GM21576 (cell line): ENCODE measurements around the gene POLR2E.

Source experiments
- ATAC-seq: cut with Tn5 transposase; IDR thresholded peaks from one replicate; pipeline ENCODE4 v1.9.1; 2021; ENCODE audit warnings: mild to moderate bottlenecking, moderate library complexity; ENCODE audit not compliant: unreplicated experiment

The POLR2E gene

GRCh38 chr19:1082165-1082927 lies 12.8 kb downstream of the POLR2E start:
- no peak for ATAC-seq

- ATAC-seq = no peak
Measured at GRCh38 chr19:1081301-1082164, 13.6 kb downstream of the POLR2E start.

GRCh38 chr19:1080360-1081161 lies 14.6 kb downstream of the POLR2E start:
- ATAC-seq = no peak

GRCh38 chr19:1079566-1080111 lies 15.5 kb downstream of the POLR2E start:
- no peak for ATAC-seq

- no peak for ATAC-seq
Measured at GRCh38 chr19:1076951-1077350, 18.2 kb downstream of the POLR2E start.

GRCh38 chr19:1076046-1076386 lies 19.2 kb downstream of the POLR2E start:
- ATAC-seq = no peak

GRCh38 chr19:1074544-1075283 lies 20.5 kb downstream of the POLR2E start:
- peak; percentile 43 for ATAC-seq

GRCh38 chr19:1073956-1074517 lies 21.1 kb downstream of the POLR2E start:
- no peak for ATAC-seq

- ATAC-seq = no peak
Measured at GRCh38 chr19:1073063-1073955, 21.9 kb downstream of the POLR2E start.

GRCh38 chr19:1072371-1073015 lies 22.7 kb downstream of the POLR2E start:
- ATAC-seq = no peak

GRCh38 chr19:1070931-1071791 lies 24.0 kb downstream of the POLR2E start:
- no peak for ATAC-seq

GRCh38 chr19:1070576-1070930 lies 24.6 kb downstream of the POLR2E start:
- no peak for ATAC-seq

- ATAC-seq = no peak
Measured at GRCh38 chr19:1069009-1069779, 26.0 kb downstream of the POLR2E start.

GRCh38 chr19:1068009-1069001 lies 26.9 kb downstream of the POLR2E start:
- ATAC-seq = no peak

GRCh38 chr19:1067341-1067957 lies 27.7 kb downstream of the POLR2E start:
- peak; percentile 12 for ATAC-seq
